A549 (cell line): Measurements from ENCODE around the gene FAM240B. TPM values are rescaled to one million over a fixed set of nuclear protein-coding genes. Genes with fewer than 3 reads are reported as not detected.

ENCODE experiments used
- ATAC-seq, 2 experiments: fragments of 200-7000 bp in 1 of 2; fragments of >200 bp in 1 of 2; cut with Nextera tagmentation in 1 of 2; cut with Tn5 transposase in 1 of 2; 3 replicates each; pipeline versions ENCODE4 v1.8.0 to v1.9.1; 2018 to 2020; ENCODE audit warnings: mild to moderate bottlenecking in 1 of 2, moderate library complexity in 1 of 2
- CTCF ChIA-PET: fragments of 300-600 bp; sonication (Branson Sonifier 250); formaldehyde crosslinking; extraction: SDS; loops from one replicate; lab custom pipeline; 2021; ENCODE audit warnings: antibody characterized with exemption, inconsistent platforms; lab: Yijun Ruan, JAX
- POLR2A ChIA-PET: fragments of 350-600 bp; formaldehyde crosslinking; extraction: SDS; loops from one replicate; lab custom pipeline; 2021; ENCODE audit warnings: antibody characterized with exemption, inconsistent platforms; lab: Yijun Ruan, JAX
- DNase-seq, 2 experiments: peaks; one replicate each; pipeline versions ENCODE4 v3.0.0 to v3.0.0-alpha.2; 2011 to 2016; ENCODE audit warnings: low read depth in 1 of 2, low spot score in 1 of 2
- FAIRE-seq: peaks from 2 replicates; lab custom pipeline; 2011; peaks lifted over from hg19 to GRCh38; lab: Jason Lieb, UNC
- H3K27ac ChIP-seq, 2 experiments: fragments of >200 bp; sonication (Bioruptor Twin); formaldehyde crosslinking; 3 replicates each; pipeline ENCODE4 v1.5.1; 2016 to 2017
- H3K4me1 ChIP-seq: fragments of >200 bp; sonication (Bioruptor Twin); formaldehyde crosslinking; 3 replicates; pipeline ENCODE4 v1.6.1; 2016
- H3K4me2 ChIP-seq: fragments of >200 bp; sonication (Bioruptor Twin); formaldehyde crosslinking; 3 replicates; pipeline ENCODE4 v1.6.1; 2016
- H3K4me3 ChIP-seq: fragments of >200 bp; sonication (Bioruptor Twin); formaldehyde crosslinking; 3 replicates; pipeline ENCODE4 v1.5.1; 2016
- H3K9me3 ChIP-seq: fragments of >200 bp; sonication (Bioruptor Twin); formaldehyde crosslinking; 3 replicates; pipeline ENCODE4 v1.6.1; 2016
- CBX8 ChIP-seq: fragments of 200-600 bp; sonication (generic); IDR thresholded peaks from 2 replicates; pipeline ENCODE4 v1.6.1; 2016
- E2F6 ChIP-seq: IDR thresholded peaks from 2 replicates; pipeline ENCODE4 v1.6.1; 2012; ENCODE audit warnings: low read depth, borderline replicate concordance
- ELK1 ChIP-seq: fragments of 150-350 bp; IDR thresholded peaks from 2 replicates; pipeline ENCODE4 v1.6.1; 2014; ENCODE audit warnings: low read depth, mild to moderate bottlenecking, low read length
- FOXS1 ChIP-seq: fragments of 250-450 bp; sonication (Bioruptor Pico); IDR thresholded peaks from 2 replicates; pipeline ENCODE4 v1.5.0; 2020; ENCODE audit warnings: mild to moderate bottlenecking, moderate library complexity
- GATA3 ChIP-seq: IDR thresholded peaks from 2 replicates; pipeline ENCODE4 v1.6.1; 2012; ENCODE audit warnings: borderline replicate concordance
- HES2 ChIP-seq: fragments of >200 bp; sonication (Bioruptor Twin); formaldehyde crosslinking; IDR thresholded peaks from 2 replicates; pipeline ENCODE4 v1.6.1; 2016
- HEYL ChIP-seq: fragments of 250-450 bp; sonication (Bioruptor Pico); IDR thresholded peaks from 2 replicates; pipeline ENCODE4 v1.8.0; 2021; ENCODE audit warnings: mild to moderate bottlenecking, moderate library complexity
- HOXB13 ChIP-seq: fragments of 250-450 bp; sonication (Bioruptor Pico); IDR thresholded peaks from 2 replicates; pipeline ENCODE4 v1.5.0; 2020; ENCODE audit warnings: low read depth, mild to moderate bottlenecking, moderate library complexity
- KDM5A ChIP-seq: fragments of 200-600 bp; sonication (generic); IDR thresholded peaks from 2 replicates; pipeline ENCODE4 v1.6.1; 2016; ENCODE audit warnings: antibody characterized with exemption, mild to moderate bottlenecking
- MAFK ChIP-seq: fragments of 450-650 bp; IDR thresholded peaks from 2 replicates; pipeline ENCODE4 v1.6.1; 2014; ENCODE audit not compliant: partially characterized antibody
- NR3C1 ChIP-seq: fragments of >200 bp; sonication (Bioruptor Twin); formaldehyde crosslinking; IDR thresholded peaks from 3 replicates; pipeline ENCODE4 v1.6.1; 2017
- PBX3 ChIP-seq: IDR thresholded peaks from 2 replicates; pipeline ENCODE4 v1.6.1; 2012
- PHF8 ChIP-seq: fragments of 200-600 bp; sonication (generic); IDR thresholded peaks from 2 replicates; pipeline ENCODE4 v1.6.1; 2016; ENCODE audit warnings: low read depth, mild to moderate bottlenecking, antibody characterized with exemption, moderate library complexity, borderline replicate concordance
- POLR2A ChIP-seq: IDR thresholded peaks from 2 replicates; pipeline ENCODE4 v1.6.1; 2012; ENCODE audit warnings: mild to moderate bottlenecking, low read length
- POLR2AphosphoS2 ChIP-seq: conservative IDR thresholded peaks from 2 replicates; pipeline ENCODE4 v1.6.1; 2012; ENCODE audit warnings: low read length, improper control_type of control experiment, inconsistent platforms
- RAD21 ChIP-seq, 2 experiments: fragments of >200 bp in 1 of 2; sonication (Bioruptor Twin) in 1 of 2; formaldehyde crosslinking in 1 of 2; IDR thresholded peaks in 1 of 2; conservative IDR thresholded peaks in 1 of 2; 2 replicates in 1 of 2; 3 replicates in 1 of 2; pipeline ENCODE4 v1.6.1; 2012 to 2018; ENCODE audit warnings: inconsistent platforms in 1 of 2
- RARB ChIP-seq: fragments of 250-450 bp; sonication (Bioruptor Pico); IDR thresholded peaks from 2 replicates; pipeline ENCODE4 v1.8.0; 2021; ENCODE audit warnings: mild to moderate bottlenecking, moderate library complexity
- REST ChIP-seq: fragments of 200-600 bp; sonication (generic); IDR thresholded peaks from 2 replicates; pipeline ENCODE4 v1.6.1; 2016; ENCODE audit warnings: antibody characterized with exemption, mild to moderate bottlenecking, moderate library complexity
- RNF2 ChIP-seq: fragments of 200-600 bp; sonication (generic); IDR thresholded peaks from 2 replicates; pipeline ENCODE4 v1.6.1; 2016; ENCODE audit warnings: low read depth, mild to moderate bottlenecking, antibody characterized with exemption, moderate library complexity, borderline replicate concordance
- TP53 ChIP-seq: fragments of 250-450 bp; sonication (Bioruptor Pico); IDR thresholded peaks from 2 replicates; pipeline ENCODE4 v1.5.0; 2021; ENCODE audit warnings: mild to moderate bottlenecking, moderate library complexity
- USF2 ChIP-seq: fragments of 450-650 bp; IDR thresholded peaks from 2 replicates; pipeline ENCODE4 v1.6.1; 2014; ENCODE audit warnings: antibody characterized with exemption
- ZC3H11A ChIP-seq: fragments of 450-650 bp; IDR thresholded peaks from 2 replicates; pipeline ENCODE4 v1.6.1; 2014; ENCODE audit warnings: antibody characterized with exemption, mild to moderate bottlenecking
- ZFP36 ChIP-seq: fragments of 450-650 bp; IDR thresholded peaks from 2 replicates; pipeline ENCODE4 v1.6.1; 2014; ENCODE audit warnings: borderline replicate concordance; ENCODE audit not compliant: partially characterized antibody
- ZNF302 ChIP-seq: fragments of 250-450 bp; sonication (Bioruptor Pico); IDR thresholded peaks from 2 replicates; pipeline ENCODE4 v1.9.0; 2021; ENCODE audit warnings: inconsistent platforms, mild to moderate bottlenecking, moderate library complexity
- ZSCAN20 ChIP-seq: fragments of 250-450 bp; sonication (Bioruptor Pico); IDR thresholded peaks from 2 replicates; pipeline ENCODE4 v1.8.0; 2022; ENCODE audit warnings: mild to moderate bottlenecking, moderate library complexity
- WGBS: methylation state at CpG from one replicate; pipeline ENCODE4 v1.1.6; 2017; ENCODE audit errors: missing lambda C conversion rate; 5-methylcytosine and 5-hydroxymethylcytosine counted together
- polyA plus RNA-seq, 4 experiments: library from polyadenylated mRNA; depleted of rRNA in 3 of 4; stranded (reverse); fragments of >200 nt; fragmentation: RNase III in 1 of 4; extraction: RNeasy Plus Mini Kit Qiagen cat#74134 plus additional on column Dnase treatment in 1 of 4; gene quantifications; 2 replicates in 3 of 4; 3 replicates in 1 of 4; pipeline ENCODE4 v1.2.3, GENCODE V29; 2011 to 2017

The FAM240B gene
- polyA plus RNA-seq, 2 of the 4 experiments (the other 2 are of a cell fraction): not detected

- Histone ChIP-seq H3K9me3 (0 out of 3 replicates have a peak, but pooled peaks cover 3% of the 10 kb centered on the region), H3K4me1 (no peaks in the 10 kb centered on the region), H3K4me3 (no peak overlapping the region), H3K27ac (no peak overlapping the region), H3K4me2 (no peak overlapping the region)
- FAIRE-seq (no peak), DNase-seq (no peak), ATAC-seq (no peak)
- 82% methylated on average over 8 of the region's 8 CpGs for WGBS
- TF ChIP-seq RNF2: no peak
- TF ChIP-seq CBX8: no peak
- TF ChIP-seq ELK1: no peak
- TF ChIP-seq E2F6: no peak
- no peak for TF ChIP-seq HOXB13
- no peak for TF ChIP-seq ZSCAN20 (CRISPR knock-in tag)
- no peak for TF ChIP-seq FOXS1 (CRISPR knock-in tag)
- no peak for TF ChIP-seq HEYL (CRISPR knock-in tag)
- ChIA-PET CTCF (interaction anchor here (4.0 kb wide), 1 partner anchor 9 kb away, joined by 21 read pairs; no protein-coding TSS in a partner anchor), POLR2A (no interaction called here)
Observed at GRCh38 chr9:38650564-38650963, 69.4 kb downstream of the FAM240B start.

- ATAC-seq (no peak), FAIRE-seq (no peak), DNase-seq (no peak)
- Histone ChIP-seq H3K4me3 (no peak overlapping the region), H3K4me2 (no peak overlapping the region), H3K9me3 (0 out of 3 replicates have a peak, but pooled peaks cover 3% of the 10 kb centered on the region), H3K4me1 (no peaks in the 10 kb centered on the region), H3K27ac (no peak overlapping the region)
- TF ChIP-seq USF2: no peak
- no peak for TF ChIP-seq ZNF302 (CRISPR knock-in tag)
- ChIA-PET POLR2A (no interaction called here), CTCF (interaction anchor here (4.0 kb wide), 1 partner anchor 8 kb away, joined by 21 read pairs; no protein-coding TSS in a partner anchor)
- WGBS: 83% methylated on average over 8 of the region's 8 CpGs
Observed at GRCh38 chr9:38649731-38650363, 70.1 kb downstream of the FAM240B start.

GRCh38 chr9:38644601-38645000 is 75.3 kb downstream of the FAM240B start:
- FAIRE-seq: no peak
- POLR2A ChIA-PET: no interaction called here
- Histone ChIP-seq H3K4me1 (peaks cover 5% of the 10 kb centered on the region; the same call in 2 of the 3 replicates), H3K27ac (no peak overlapping the region), H3K9me3 (0 out of 3 replicates have a peak, but pooled peaks cover 3% of the 10 kb centered on the region)
- ATAC-seq: no peak
- DNase-seq: no peak
- TF ChIP-seq PBX3: no peak
- TF ChIP-seq POLR2A: no peak
- no peak for TF ChIP-seq HOXB13
- TF ChIP-seq PHF8: no peak
- TF ChIP-seq TP53: no peak
- no peak for TF ChIP-seq HES2
- no peak for TF ChIP-seq MAFK
- TF ChIP-seq RARB (CRISPR knock-in tag): no peak
- TF ChIP-seq KDM5A: no peak
- no peak for TF ChIP-seq ZC3H11A
- TF ChIP-seq ZFP36: no peak
- no peak for TF ChIP-seq NR3C1
- TF ChIP-seq REST: no peak
- no peak for TF ChIP-seq GATA3
- no peak for TF ChIP-seq RAD21 (conservative IDR thresholded peaks at IDR 0.05 in 1 of 2, IDR thresholded peaks at IDR 0.05 in 1 of 2)
- no peak for TF ChIP-seq POLR2AphosphoS2
- TF ChIP-seq, all 56 proteins: peak for 0
- Histone ChIP-seq H3K4me2 (no peak overlapping the region), H3K4me3 (no peak overlapping the region)
- WGBS: 88% methylated on average over 2 of the region's 2 CpGs
- CTCF ChIA-PET: interaction anchor here (0.7 to 3.4 kb wide), 5 partner anchors 12 to 76 kb away, joined by 3 to 28 read pairs (median 4); no protein-coding TSS in a partner anchor
